C4-2B (cell line): Measurements from ENCODE around the gene FAM47B.

ENCODE experiments used
- ZFX ChIP-seq: fragments of 450-650 bp; IDR thresholded peaks from 2 replicates; pipeline ENCODE4 v1.6.1; 2017
- TF ChIP-seq, protein P1 (sequence below): fragments of 450-650 bp; conservative IDR thresholded peaks from 2 replicates; pipeline ENCODE4 v1.5.1; 2017; ENCODE audit warnings: mild to moderate bottlenecking

- TF ChIP-seq, protein P1, sequence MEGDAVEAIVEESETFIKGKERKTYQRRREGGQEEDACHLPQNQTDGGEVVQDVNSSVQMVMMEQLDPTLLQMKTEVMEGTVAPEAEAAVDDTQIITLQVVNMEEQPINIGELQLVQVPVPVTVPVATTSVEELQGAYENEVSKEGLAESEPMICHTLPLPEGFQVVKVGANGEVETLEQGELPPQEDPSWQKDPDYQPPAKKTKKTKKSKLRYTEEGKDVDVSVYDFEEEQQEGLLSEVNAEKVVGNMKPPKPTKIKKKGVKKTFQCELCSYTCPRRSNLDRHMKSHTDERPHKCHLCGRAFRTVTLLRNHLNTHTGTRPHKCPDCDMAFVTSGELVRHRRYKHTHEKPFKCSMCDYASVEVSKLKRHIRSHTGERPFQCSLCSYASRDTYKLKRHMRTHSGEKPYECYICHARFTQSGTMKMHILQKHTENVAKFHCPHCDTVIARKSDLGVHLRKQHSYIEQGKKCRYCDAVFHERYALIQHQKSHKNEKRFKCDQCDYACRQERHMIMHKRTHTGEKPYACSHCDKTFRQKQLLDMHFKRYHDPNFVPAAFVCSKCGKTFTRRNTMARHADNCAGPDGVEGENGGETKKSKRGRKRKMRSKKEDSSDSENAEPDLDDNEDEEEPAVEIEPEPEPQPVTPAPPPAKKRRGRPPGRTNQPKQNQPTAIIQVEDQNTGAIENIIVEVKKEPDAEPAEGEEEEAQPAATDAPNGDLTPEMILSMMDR = no peak
- no peak for TF ChIP-seq ZFX
Observed at GRCh38 chrX:34901761-34902160, 40.8 kb upstream of the FAM47B start.
